ENCODE measurements around the gene ARHGAP35.

DNA sequence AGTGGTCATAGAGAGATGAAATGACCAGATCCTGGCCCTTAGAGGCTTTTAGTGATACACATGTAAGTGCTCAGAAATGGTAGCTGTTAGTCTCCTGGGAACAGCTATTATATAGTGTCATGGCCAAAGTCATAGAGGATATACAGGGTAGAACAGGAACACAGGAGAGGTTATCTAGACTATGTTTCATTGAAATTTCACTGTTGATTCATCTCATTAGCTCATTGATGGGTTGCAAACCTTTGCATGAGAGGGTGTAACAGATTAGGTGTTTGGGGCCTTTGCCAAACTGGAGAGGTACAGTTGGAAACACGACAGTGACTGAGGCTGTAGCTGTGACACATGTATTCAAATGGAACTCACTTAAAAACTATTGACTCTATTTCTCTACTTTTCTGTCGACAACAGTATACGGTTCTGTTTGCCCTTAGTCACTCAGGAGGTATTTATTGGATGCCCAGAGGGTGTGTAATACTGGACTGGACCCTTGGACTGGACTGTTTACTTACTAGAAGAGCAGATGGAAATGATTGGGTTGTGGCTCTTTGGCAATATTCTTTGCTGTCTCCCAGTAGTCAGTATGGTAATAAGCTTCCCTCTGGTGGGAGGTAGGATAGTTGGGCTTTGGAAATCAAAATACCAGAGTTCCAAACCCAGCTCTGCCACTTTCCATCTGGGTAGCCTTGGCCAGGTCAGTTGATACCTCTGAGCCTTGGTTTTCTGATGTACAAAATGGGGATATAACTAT is 29.8 kb downstream of the ARHGAP35 start:
- TF ChIP-seq CTCF (IDR thresholded peaks at IDR 0.05) (no peak), POLR2A (IDR thresholded peaks at IDR 0.05) (no peak)

Measured in body of pancreas (tissue), 4 donors.